Activated naive CD4-positive, alpha-beta T cell treated with anti-CD3 and anti-CD28 coated beads, Interleukin-2, amount 10 ng/mL, durations not matched to agents 7 days and 5 days (primary cell): ENCODE data around the gene FAM83F.

Experiments
- CTCF ChIA-PET: fragments of 350-600 bp; sonication (Branson Sonifier 250); formaldehyde crosslinking; loops from one replicate; lab custom pipeline; 2021; ENCODE audit warnings: antibody characterized with exemption; lab: Charles Lee
- DNase-seq: peaks from one replicate; pipeline ENCODE4 v3.0.0-alpha.2; 2020
- H3K27ac Mint-ChIP-seq: one replicate; pipeline ENCODE4 v1.8.0; 2021; ENCODE audit warnings: mild to moderate bottlenecking, moderate library complexity, mixed read lengths
- H3K27me3 Mint-ChIP-seq: one replicate; pipeline ENCODE4 v1.8.0; 2021; ENCODE audit warnings: mild to moderate bottlenecking, mixed read lengths
- H3K36me3 Mint-ChIP-seq: one replicate; pipeline ENCODE4 v1.8.0; 2021; ENCODE audit warnings: mixed read lengths
- H3K4me1 Mint-ChIP-seq: one replicate; pipeline ENCODE4 v1.8.0; 2021; ENCODE audit warnings: mixed read lengths
- H3K4me3 Mint-ChIP-seq: one replicate; pipeline ENCODE4 v1.8.0; 2021; ENCODE audit warnings: mild to moderate bottlenecking, moderate library complexity, mixed read lengths
- H3K9me3 Mint-ChIP-seq: one replicate; pipeline ENCODE4 v1.8.0; 2021; ENCODE audit warnings: mixed read lengths

Gene FAM83F

DNA sequence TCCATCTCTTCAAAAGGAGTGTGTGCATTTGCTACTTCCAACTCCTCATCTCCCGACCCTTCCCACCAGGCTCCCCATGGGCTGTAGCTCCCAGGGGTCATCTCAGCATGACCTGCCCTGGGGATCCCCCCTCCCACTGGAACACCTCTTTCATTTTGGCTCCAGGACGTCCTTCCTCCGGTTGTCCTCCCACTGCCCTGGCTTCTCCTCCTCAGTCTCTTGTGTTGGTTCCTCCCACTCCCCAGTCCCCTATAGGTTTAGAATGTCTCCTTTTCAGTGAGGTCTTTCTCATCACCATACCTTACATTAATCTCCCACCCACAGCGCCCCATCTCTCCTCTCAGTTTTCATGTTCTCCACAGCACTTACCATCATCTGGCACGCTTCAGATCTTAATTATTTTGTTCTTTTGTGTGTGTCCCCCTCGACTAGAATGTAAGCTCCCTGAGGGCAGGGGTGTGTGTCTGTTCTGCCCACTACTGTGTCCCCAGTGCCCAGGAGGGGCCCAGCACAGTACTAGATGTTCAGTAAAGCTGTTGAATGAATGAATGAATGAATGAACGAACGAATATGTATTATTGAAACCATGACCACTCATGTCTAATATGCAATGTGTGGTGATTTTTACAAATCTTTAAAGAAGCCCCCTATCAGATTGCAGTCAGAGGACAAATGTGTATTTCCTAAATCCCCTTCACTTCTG is 36.6 kb upstream of the FAM83F start:
- Mint-ChIP-seq H3K4me3 (no peak overlapping the region), H3K36me3 (peaks cover 76% of the 10 kb centered on the region), H3K27ac (no peak overlapping the region), H3K9me3 (no peaks in the 10 kb centered on the region), H3K27me3 (no peaks in the 10 kb centered on the region), H3K4me1 (peaks cover 90% of the 10 kb centered on the region)
- DNase-seq = no peak
- CTCF ChIA-PET = no interaction called here

DNA sequence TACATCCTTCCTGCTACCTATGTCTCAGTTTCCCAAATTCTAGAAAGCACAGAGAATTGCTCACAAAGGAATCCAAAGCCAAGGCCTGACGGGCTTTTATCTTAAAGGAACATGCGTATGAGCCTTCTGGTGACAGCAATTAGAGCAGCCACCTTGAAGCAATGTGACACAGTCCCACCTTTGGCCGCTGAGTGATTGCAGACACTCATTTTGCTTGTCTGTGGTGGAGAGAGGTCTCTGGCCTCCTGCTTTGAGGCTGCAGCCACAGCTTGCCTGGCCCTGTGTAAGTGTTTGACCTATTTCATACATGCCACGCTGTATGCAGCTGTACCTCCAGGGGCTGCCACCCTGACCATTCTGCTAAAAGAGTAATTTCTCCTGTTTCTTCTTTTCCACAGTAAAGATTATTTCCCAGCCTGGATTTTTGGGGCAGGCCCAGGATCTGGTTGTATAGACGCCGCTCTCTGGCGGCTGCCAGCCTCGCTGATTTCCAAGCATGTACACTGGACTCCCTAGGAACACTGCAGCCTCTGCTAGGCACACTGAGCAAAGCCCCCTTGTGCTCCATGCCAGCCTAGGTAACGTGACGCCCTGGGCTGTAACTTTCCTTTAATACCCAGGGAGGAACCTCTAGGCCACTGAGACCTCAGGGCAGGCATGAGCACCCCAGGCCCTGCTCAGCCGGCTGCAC is 35.7 kb upstream of the FAM83F start:
- DNase-seq = no peak
- no peak overlapping the region for H3K4me3 Mint-ChIP-seq
- H3K9me3 Mint-ChIP-seq = no peaks in the 10 kb centered on the region
- peaks cover 86% of the 10 kb centered on the region for H3K4me1 Mint-ChIP-seq
- peaks cover 75% of the 10 kb centered on the region for H3K36me3 Mint-ChIP-seq
- no peaks in the 10 kb centered on the region for H3K27me3 Mint-ChIP-seq
- peak overlapping the region; percentile 75 for H3K27ac Mint-ChIP-seq
- CTCF ChIA-PET = interaction anchor here (1.1 kb wide), 1 partner anchor 35 kb away, joined by 3 read pairs; no protein-coding TSS in a partner anchor

DNA sequence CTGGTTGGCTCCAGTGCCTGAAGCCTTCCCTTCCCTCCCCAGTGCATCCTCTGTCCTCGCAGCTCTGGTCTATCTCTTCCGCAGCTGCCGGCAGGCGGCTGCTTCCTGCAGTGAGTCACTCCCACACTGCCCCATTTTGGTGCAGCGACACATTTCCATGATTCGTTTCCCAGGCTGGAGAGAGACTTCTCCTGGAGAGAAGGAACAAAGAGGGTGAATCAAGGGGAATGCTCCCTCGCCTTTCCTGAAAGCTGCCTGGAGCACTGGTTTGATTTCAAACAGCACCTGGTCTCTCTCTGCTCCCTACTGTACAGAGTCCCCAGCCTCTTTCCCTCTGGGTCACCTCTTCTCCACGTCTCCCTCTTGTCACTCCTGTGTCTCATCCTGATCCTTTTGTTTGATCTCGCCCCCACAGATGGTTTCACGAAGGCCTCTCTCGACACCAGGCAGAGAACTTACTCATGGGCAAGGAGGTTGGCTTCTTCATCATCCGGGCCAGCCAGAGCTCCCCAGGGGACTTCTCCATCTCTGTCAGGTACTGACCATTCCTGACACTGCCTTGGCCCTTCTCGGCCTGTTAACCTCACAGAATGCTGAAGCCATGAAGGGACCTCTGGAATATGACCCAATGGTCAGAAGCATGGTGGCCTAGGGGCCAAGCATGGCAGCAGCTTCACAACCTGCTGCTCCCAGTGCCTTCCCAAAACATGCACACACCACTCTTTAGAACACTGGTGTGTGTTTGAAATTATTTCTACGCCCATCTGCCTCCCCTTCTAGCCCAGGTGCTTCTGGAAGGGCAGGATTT is 34.9 kb upstream of the FAM83F start, which contains the start of gene TMA7B:
Gene TMA7B (plus strand): TSS at position 758 of the 808 bp plus-strand sequence. CDS start 3,978 bp downstream, outside the sequence.
- Mint-ChIP-seq H3K4me3 (no peak within 1 kb of the TSS), H3K27me3 (no peaks in the 10 kb centered on the region), H3K36me3 (peaks cover 81% of the 10 kb centered on the region)

DNA sequence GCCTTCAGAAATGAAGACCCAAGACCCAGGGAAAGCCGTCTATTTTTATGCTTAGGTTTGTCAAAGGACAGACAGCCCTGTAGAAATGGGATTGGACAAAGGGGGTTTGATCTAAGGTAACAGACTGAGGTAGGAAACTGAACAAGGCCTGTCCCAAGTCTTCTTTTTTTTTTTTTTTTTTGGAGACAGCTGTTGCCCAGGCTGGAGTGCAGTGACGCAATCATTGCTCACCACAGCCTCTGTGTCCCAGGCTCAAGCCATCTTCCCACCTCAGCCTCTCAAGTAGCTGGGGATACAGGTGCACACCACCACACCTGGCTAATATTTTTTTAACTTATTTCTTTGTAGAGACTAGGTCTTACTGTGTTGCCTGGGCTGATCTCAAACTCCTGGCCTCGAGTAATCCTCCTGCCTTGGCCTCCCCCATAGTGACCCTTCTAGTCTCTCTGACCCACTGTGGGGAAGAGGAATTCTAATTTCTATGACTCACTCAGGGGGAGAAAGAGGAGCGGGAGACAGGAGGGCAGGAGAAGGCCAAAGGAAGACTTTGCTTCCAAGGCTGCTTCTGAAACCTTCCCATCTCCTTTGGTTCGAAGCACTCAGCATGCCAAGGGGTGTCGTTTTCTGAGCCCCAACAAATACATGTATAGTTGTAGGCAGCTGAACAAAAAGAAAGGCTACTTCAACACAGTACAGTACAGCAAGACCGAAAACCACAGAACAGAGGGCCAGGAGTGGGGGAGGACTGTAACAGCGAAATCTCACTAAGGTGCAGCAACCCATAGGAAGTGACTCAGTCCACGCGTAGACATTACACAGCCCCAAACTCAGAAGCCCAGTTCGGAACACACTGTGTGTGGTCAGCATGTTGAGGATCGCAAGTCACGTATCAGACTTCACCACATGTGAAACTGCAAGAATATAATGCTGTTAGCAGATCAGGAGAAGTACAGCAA is 33.7 kb upstream of the FAM83F start:
- DNase-seq = peak; percentile 78
- CTCF ChIA-PET = interaction anchor here (0.7 to 1.5 kb wide), 3 partner anchors 8 to 83 kb away, joined by 3 read pairs; no protein-coding TSS in a partner anchor
- peaks cover 82% of the 10 kb centered on the region for H3K36me3 Mint-ChIP-seq
- peak overlapping the region; percentile 78 for H3K27ac Mint-ChIP-seq
- H3K9me3 Mint-ChIP-seq = no peaks in the 10 kb centered on the region
- H3K27me3 Mint-ChIP-seq = no peaks in the 10 kb centered on the region
- H3K4me3 Mint-ChIP-seq = no peak overlapping the region
- peaks cover 68% of the 10 kb centered on the region for H3K4me1 Mint-ChIP-seq

More for the DNA sequence above, 34.9 kb upstream of the FAM83F start, which contains the start of gene TMA7B:
- CTCF ChIA-PET = interaction anchor here (1.1 kb wide), 1 partner anchor 34 kb away, joined by 3 read pairs; no protein-coding TSS in a partner anchor
- peak; percentile 59 for DNase-seq
- H3K4me1 Mint-ChIP-seq = peaks cover 80% of the 10 kb centered on the region
- no peaks in the 10 kb centered on the region for H3K9me3 Mint-ChIP-seq
- peak within 1 kb of the TSS; percentile 78 for H3K27ac Mint-ChIP-seq

DNA sequence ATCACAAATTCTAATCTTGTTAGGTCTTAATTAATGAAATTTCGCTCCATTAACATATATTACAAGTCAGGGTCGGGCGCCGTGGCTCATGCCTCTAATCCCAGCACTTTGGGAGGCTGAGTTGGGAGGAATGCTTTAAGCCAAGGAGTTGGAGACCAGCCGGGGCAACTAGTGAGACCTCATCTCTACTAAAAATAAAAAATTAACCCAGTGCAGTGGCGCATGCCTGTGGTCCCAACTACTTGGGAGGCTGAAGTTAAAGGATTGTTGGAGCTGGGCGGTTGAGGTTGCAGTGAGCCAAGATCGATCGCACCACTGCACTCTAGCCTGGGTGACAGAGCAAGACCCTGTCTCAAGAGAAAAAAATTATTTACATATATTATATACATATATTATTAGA is 32.7 kb upstream of the FAM83F start:
- no peaks in the 10 kb centered on the region for H3K9me3 Mint-ChIP-seq
- DNase-seq = no peak
- CTCF ChIA-PET = interaction anchor here (0.6 to 1.5 kb wide), 3 partner anchors 9 to 48 kb away, joined by 3 read pairs; no protein-coding TSS in a partner anchor
- H3K4me1 Mint-ChIP-seq = peaks cover 61% of the 10 kb centered on the region
- peaks cover 87% of the 10 kb centered on the region for H3K36me3 Mint-ChIP-seq
- no peak overlapping the region for H3K4me3 Mint-ChIP-seq
- no peaks in the 10 kb centered on the region for H3K27me3 Mint-ChIP-seq
- peak overlapping the region; percentile 78 for H3K27ac Mint-ChIP-seq

DNA sequence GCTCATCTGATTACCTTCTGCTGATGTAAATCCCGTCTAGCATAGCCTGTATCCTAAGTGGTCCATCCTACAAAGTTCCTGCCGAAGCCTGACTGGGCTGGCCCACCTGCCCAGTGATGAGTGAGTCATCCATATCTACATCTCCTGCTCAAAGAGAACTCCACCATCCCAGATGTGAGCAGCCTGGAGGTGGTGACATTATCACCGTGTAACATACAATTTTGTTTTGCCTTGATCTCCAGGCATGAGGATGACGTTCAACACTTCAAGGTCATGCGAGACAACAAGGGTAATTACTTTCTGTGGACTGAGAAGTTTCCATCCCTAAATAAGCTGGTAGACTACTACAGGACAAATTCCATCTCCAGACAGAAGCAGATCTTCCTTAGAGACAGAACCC is 29.0 kb upstream of the FAM83F start:
- DNase-seq = no peak
- Mint-ChIP-seq H3K9me3 (no peaks in the 10 kb centered on the region), H3K27ac (no peak overlapping the region), H3K4me3 (no peak overlapping the region), H3K27me3 (no peaks in the 10 kb centered on the region), H3K4me1 (peaks cover 26% of the 10 kb centered on the region), H3K36me3 (peaks cover 81% of the 10 kb centered on the region)
- CTCF ChIA-PET = interaction anchor here (0.9 to 2.2 kb wide), 2 partner anchors 33 to 59 kb away, joined by 3 to 7 read pairs; no protein-coding TSS in a partner anchor

DNA sequence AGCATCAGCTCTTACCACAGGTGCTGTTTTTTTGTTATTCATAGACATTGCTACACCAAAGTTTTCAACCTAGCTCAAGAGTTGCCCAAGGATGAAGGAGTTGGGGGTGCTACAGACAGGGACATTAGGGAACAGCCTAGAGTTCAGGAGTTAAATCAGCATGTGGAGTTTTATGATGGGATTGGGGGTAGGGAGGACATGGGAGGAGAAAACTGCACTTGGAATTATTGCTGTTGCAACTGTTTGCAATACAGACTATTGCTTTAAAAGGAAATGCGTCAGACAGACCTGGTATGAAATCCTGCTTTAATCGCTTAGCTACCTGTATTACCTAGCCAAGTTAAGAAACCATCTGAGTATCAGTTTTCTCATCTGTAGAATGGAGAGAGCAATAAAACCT is 28.3 kb upstream of the FAM83F start:
- CTCF ChIA-PET = interaction anchor here (0.9 to 2.2 kb wide), 3 partner anchors 17 to 59 kb away, joined by 3 to 7 read pairs (median 3); no protein-coding TSS in a partner anchor
- Mint-ChIP-seq H3K4me1 (peaks cover 19% of the 10 kb centered on the region), H3K27ac (no peak overlapping the region), H3K4me3 (no peak overlapping the region), H3K27me3 (no peaks in the 10 kb centered on the region), H3K9me3 (no peaks in the 10 kb centered on the region), H3K36me3 (peaks cover 82% of the 10 kb centered on the region)
- DNase-seq = no peak

DNA sequence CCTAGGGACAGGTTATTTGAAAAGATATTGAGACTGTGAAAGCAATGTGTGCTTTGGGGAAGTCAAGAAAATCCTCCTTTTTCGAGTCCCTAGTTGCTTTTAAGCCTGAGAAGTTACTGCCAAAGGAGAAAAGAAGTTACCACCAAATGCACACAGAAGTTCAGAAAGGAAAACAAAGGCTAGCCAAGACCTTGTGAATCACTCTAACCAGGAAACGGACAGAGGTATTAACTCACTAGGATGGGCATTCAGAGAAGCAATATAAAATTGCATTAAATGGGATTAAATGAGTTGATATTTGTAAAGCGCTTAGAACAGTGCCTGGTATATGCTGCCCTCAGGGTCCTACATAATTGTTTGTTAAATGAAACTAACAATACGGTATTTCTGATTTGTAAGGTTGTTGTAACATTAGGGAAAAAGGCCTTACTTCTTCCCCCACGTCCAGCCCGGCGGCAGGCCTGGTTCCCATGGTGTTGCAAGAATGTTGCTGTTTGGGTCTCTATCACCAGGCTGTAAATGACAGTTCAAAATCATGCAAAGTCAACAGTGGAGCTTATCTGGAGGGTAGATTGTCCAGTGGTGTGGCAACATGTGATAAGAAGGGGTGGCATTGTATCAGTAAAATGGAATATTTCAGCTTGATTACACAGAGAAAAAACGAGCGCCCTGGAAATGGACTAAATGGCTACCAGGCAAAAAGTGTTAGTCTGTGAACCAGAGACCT is 27.5 kb upstream of the FAM83F start:
- H3K36me3 Mint-ChIP-seq = peaks cover 84% of the 10 kb centered on the region
- no peaks in the 10 kb centered on the region for H3K27me3 Mint-ChIP-seq
- H3K27ac Mint-ChIP-seq = peak overlapping the region; percentile 42
- no peaks in the 10 kb centered on the region for H3K9me3 Mint-ChIP-seq
- peaks cover 11% of the 10 kb centered on the region for H3K4me1 Mint-ChIP-seq
- H3K4me3 Mint-ChIP-seq = no peak overlapping the region
- CTCF ChIA-PET = interaction anchor here (1.2 to 2.2 kb wide), 2 partner anchors 18 to 58 kb away, joined by 3 to 7 read pairs; no protein-coding TSS in a partner anchor
- DNase-seq = no peak

DNA sequence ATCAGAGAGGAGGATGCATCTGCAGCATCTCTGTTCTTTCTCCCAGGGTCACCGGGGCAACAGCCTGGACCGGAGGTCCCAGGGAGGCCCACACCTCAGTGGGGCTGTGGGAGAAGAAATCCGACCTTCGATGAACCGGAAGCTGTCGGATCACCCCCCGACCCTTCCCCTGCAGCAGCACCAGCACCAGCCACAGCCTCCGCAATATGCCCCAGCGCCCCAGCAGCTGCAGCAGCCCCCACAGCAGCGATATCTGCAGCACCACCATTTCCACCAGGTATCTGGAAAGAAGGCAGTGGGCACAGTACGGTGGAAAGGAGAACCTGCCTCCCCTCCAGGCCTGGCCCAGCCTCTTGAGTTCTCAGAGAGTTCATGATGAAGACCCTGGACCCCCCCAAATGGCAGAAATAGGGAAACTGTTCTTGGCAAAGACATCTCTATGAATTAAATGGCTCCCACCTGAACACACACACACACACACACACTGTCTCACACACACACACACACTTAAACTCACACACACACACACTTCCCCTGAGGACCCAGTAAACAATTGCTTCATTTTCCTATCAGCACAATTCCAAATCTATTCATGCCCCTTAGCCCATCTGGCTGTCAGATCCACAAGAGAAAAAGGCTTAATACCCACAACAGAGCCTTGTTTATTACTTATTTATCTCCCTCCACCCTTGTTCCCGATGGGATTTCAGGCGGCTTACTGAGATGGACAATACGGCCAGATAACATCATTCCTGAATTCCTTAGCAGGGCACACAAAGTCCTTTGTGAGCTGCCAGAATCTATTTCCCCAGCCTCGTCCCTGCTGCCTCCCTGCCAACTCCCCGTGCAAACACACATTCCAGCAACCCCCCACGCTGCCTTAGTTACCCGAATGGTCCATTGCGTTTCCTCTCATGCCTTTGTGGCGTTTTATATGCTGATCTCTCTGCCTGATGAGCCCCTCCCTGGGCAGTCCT is 26.5 kb upstream of the FAM83F start:
- peaks cover 3% of the 10 kb centered on the region for H3K4me1 Mint-ChIP-seq
- CTCF ChIA-PET = no interaction called here
- no peak for DNase-seq
- no peaks in the 10 kb centered on the region for H3K27me3 Mint-ChIP-seq
- H3K36me3 Mint-ChIP-seq = peaks cover 85% of the 10 kb centered on the region
- no peak overlapping the region for H3K4me3 Mint-ChIP-seq
- peak overlapping the region; percentile 26 for H3K27ac Mint-ChIP-seq
- no peaks in the 10 kb centered on the region for H3K9me3 Mint-ChIP-seq

DNA sequence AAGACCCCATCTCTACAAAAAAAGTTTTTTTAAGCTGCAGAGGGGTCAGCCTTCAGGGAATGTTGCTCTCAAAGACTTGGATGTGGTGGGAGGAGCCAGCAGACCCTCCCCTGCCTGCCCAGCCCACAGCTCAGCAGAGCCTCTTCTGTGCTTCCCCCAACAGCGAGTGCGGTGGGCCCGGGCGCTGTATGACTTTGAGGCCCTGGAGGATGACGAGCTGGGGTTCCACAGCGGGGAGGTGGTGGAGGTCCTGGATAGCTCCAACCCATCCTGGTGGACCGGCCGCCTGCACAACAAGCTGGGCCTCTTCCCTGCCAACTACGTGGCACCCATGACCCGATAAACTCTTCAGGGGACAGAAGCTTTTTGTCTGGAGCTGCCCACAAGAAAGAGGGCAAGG is 24.0 kb upstream of the FAM83F start:
- Mint-ChIP-seq H3K27ac (no peak overlapping the region), H3K4me1 (no peaks in the 10 kb centered on the region), H3K36me3 (peaks cover 80% of the 10 kb centered on the region), H3K4me3 (no peak overlapping the region), H3K27me3 (no peaks in the 10 kb centered on the region), H3K9me3 (no peaks in the 10 kb centered on the region)
- CTCF ChIA-PET = interaction anchor here (1.0 to 1.5 kb wide), 4 partner anchors 11 to 377 kb away, joined by 3 to 4 read pairs (median 3); no protein-coding TSS in a partner anchor
- no peak for DNase-seq

DNA sequence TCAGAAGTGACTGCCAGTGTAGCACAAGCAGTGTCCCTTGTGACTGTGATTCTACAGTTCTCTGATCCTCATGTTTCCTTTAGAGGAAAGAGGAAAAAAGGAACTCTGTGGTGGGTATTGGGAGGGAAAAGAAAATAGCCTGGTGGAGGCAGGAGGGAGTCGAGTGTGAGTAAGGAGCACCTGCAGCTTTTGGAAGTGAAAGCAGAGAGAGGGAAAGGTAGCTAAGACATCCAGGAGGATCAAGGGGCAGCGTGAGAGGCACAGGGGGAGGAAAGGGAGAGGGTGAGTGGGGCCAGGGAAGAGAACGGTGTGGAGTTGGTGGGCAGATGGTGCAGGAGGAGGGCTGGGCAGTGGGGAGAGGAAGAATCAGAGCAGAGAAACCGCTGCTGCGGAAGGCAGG is 22.1 kb upstream of the FAM83F start:
- no peak for DNase-seq
- Mint-ChIP-seq H3K27ac (peak overlapping the region; percentile 17), H3K27me3 (no peaks in the 10 kb centered on the region), H3K4me1 (no peaks in the 10 kb centered on the region), H3K4me3 (no peak overlapping the region), H3K36me3 (peaks cover 78% of the 10 kb centered on the region), H3K9me3 (no peaks in the 10 kb centered on the region)
- CTCF ChIA-PET = no interaction called here
